OCI-LY7 (cell line): ENCODE data around the gene YBX2.

Experiments used
- EZH2phosphoT487 ChIP-seq: fragments of 200-600 bp; sonication (generic); IDR thresholded peaks from 2 replicates; pipeline ENCODE4 v1.6.1; 2018; ENCODE audit warnings: low read depth, borderline replicate concordance, mild to moderate bottlenecking, mixed run types, antibody characterized with exemption, low read length, moderate library complexity, mixed read lengths
- TF ChIP-seq, protein P1 (sequence below): fragments of 200-600 bp; sonication (generic); conservative IDR thresholded peaks from 2 replicates; pipeline ENCODE4 v1.5.1; 2014; ENCODE audit warnings: mild to moderate bottlenecking, antibody characterized with exemption, low read length, moderate library complexity, mixed read lengths

DNA sequence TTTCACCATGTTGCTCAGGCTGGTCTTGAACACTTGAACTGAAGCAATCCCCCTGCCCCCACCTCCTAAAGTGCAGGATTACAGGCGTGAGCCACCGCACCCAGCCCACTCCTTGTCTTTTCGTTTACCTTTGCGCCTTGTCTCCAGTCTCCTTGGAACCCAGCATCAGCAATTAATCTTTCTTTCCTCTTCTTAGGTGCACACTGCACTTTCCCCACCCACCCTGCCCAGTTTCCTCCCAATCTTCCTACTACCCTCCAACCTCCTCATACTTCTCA, 30.7 kb downstream of the YBX2 start:
- TF ChIP-seq, protein P1, sequence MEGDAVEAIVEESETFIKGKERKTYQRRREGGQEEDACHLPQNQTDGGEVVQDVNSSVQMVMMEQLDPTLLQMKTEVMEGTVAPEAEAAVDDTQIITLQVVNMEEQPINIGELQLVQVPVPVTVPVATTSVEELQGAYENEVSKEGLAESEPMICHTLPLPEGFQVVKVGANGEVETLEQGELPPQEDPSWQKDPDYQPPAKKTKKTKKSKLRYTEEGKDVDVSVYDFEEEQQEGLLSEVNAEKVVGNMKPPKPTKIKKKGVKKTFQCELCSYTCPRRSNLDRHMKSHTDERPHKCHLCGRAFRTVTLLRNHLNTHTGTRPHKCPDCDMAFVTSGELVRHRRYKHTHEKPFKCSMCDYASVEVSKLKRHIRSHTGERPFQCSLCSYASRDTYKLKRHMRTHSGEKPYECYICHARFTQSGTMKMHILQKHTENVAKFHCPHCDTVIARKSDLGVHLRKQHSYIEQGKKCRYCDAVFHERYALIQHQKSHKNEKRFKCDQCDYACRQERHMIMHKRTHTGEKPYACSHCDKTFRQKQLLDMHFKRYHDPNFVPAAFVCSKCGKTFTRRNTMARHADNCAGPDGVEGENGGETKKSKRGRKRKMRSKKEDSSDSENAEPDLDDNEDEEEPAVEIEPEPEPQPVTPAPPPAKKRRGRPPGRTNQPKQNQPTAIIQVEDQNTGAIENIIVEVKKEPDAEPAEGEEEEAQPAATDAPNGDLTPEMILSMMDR, result no peak
- TF ChIP-seq EZH2phosphoT487, result no peak
